ENCODE data around the gene GYPB. TPM values are rescaled to one million over a fixed set of nuclear protein-coding genes. Genes with fewer than 3 reads are reported as not detected.
"Not testable (repeated sequence)": the region's sequence is repeated elsewhere in the genome, so short reads cannot be mapped to it uniquely, and the experiment has no call there.

Gene GYPB
- total RNA-seq, 2 experiments from 2014 or later, result not detected

GRCh38 chr4:143947493-143947892, 71.7 kb downstream of the GYPB start:
- CTCF ChIA-PET; H3K4me3 Mint-ChIP-seq; POLR2A ChIA-PET; H3K27me3 Mint-ChIP-seq; H3K36me3 Mint-ChIP-seq (ENCODE audit: low read depth); DNase-seq; H3K27ac Mint-ChIP-seq; H3K4me1 Mint-ChIP-seq; H3K9me3 Mint-ChIP-seq: not testable (repeated sequence)

Other genes with a start within 250 kb of the GYPB start
- under 1 TPM; 0.25 to 0.50 TPM for gene GYPE, start 113.8 kb downstream of the GYPB start, total RNA-seq
- not detected for gene GYPA, start 121.3 kb upstream of the GYPB start, total RNA-seq

All from activated CD4-positive, alpha-beta memory T cell treated with anti-CD3 and anti-CD28 coated beads, Interleukin-2, amount 10 ng/mL, durations not matched to agents 7 days and 5 days (primary cell).